Stimulated activated naive CD8-positive, alpha-beta T cell treated with anti-CD3 and anti-CD28 coated beads, Interleukin-15, Interleukin-2, amounts not matched to agents 100 ng/mL and 50 ng/mL, for 24 hours (primary cell): ENCODE measurements around the gene KIAA2012.
A peak's percentile ranks its signal among the peaks of the same experiment; 100 is the strongest.

ENCODE experiments used
- H3K27ac Mint-ChIP-seq: one replicate; pipeline ENCODE4 v1.8.0; 2021; ENCODE audit warnings: mild to moderate bottlenecking, mixed read lengths
- H3K27me3 Mint-ChIP-seq: one replicate; pipeline ENCODE4 v1.8.0; 2021; ENCODE audit warnings: mixed read lengths
- H3K36me3 Mint-ChIP-seq: one replicate; pipeline ENCODE4 v1.8.0; 2021; ENCODE audit warnings: low read depth, mixed read lengths
- H3K4me1 Mint-ChIP-seq: one replicate; pipeline ENCODE4 v1.8.0; 2021; ENCODE audit warnings: low read depth, mixed read lengths
- H3K4me3 Mint-ChIP-seq: one replicate; pipeline ENCODE4 v1.8.0; 2021; ENCODE audit warnings: mild to moderate bottlenecking, mixed read lengths
- H3K9me3 Mint-ChIP-seq: one replicate; pipeline ENCODE4 v1.8.0; 2021; ENCODE audit warnings: mixed read lengths

Gene KIAA2012

GRCh38 chr2:202037086-202037485 lies 36.0 kb upstream of the KIAA2012 start:
- H3K4me3 Mint-ChIP-seq = no peak overlapping the region
- peaks cover 17% of the 10 kb centered on the region for H3K27me3 Mint-ChIP-seq
- H3K36me3 Mint-ChIP-seq = no peaks in the 10 kb centered on the region
- no peak overlapping the region for H3K27ac Mint-ChIP-seq
- peaks cover 12% of the 10 kb centered on the region for H3K4me1 Mint-ChIP-seq
- H3K9me3 Mint-ChIP-seq = no peaks in the 10 kb centered on the region

- H3K4me3 Mint-ChIP-seq = no peak overlapping the region
- H3K9me3 Mint-ChIP-seq = no peaks in the 10 kb centered on the region
- H3K36me3 Mint-ChIP-seq = no peaks in the 10 kb centered on the region
- H3K27ac Mint-ChIP-seq = no peak overlapping the region
- H3K4me1 Mint-ChIP-seq = peaks cover 5% of the 10 kb centered on the region
- H3K27me3 Mint-ChIP-seq = peaks cover 13% of the 10 kb centered on the region
Observed at GRCh38 chr2:202038471-202039277, 34.4 kb upstream of the KIAA2012 start.

- H3K4me1 Mint-ChIP-seq = peaks cover 5% of the 10 kb centered on the region
- peaks cover 16% of the 10 kb centered on the region for H3K27me3 Mint-ChIP-seq
- no peak overlapping the region for H3K27ac Mint-ChIP-seq
- no peaks in the 10 kb centered on the region for H3K36me3 Mint-ChIP-seq
- H3K9me3 Mint-ChIP-seq = no peaks in the 10 kb centered on the region
- no peak overlapping the region for H3K4me3 Mint-ChIP-seq
Observed at GRCh38 chr2:202039278-202040078, 33.6 kb upstream of the KIAA2012 start.

- Mint-ChIP-seq H3K4me1 (no peaks in the 10 kb centered on the region), H3K4me3 (no peak overlapping the region), H3K27me3 (peaks cover 21% of the 10 kb centered on the region), H3K27ac (no peak overlapping the region), H3K9me3 (no peaks in the 10 kb centered on the region), H3K36me3 (no peaks in the 10 kb centered on the region)
Observed at GRCh38 chr2:202040079-202040844, 32.8 kb upstream of the KIAA2012 start.

DNA sequence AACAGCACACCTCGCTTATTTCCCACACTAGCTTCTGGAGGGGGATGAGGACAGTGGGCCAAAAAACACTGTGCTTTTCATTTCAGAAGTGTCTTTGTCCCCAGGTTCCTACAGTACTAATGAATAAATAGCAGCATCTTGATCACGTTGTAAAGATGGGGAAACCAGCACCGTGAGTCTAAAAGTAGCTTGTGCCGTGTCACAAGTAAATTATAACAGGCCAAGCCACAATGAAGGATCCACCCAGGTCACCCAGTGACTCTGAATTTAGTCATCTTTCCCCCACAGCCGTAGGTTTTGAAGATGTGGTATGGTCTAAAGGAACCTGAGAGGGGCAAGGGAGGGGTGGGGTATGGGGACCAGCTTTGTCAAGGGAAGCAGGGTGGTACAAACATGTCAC lies 30.6 kb upstream of the KIAA2012 start:
- H3K27ac Mint-ChIP-seq = no peak overlapping the region
- no peaks in the 10 kb centered on the region for H3K36me3 Mint-ChIP-seq
- peaks cover 30% of the 10 kb centered on the region for H3K27me3 Mint-ChIP-seq
- H3K9me3 Mint-ChIP-seq = no peaks in the 10 kb centered on the region
- no peaks in the 10 kb centered on the region for H3K4me1 Mint-ChIP-seq
- H3K4me3 Mint-ChIP-seq = no peak overlapping the region

DNA sequence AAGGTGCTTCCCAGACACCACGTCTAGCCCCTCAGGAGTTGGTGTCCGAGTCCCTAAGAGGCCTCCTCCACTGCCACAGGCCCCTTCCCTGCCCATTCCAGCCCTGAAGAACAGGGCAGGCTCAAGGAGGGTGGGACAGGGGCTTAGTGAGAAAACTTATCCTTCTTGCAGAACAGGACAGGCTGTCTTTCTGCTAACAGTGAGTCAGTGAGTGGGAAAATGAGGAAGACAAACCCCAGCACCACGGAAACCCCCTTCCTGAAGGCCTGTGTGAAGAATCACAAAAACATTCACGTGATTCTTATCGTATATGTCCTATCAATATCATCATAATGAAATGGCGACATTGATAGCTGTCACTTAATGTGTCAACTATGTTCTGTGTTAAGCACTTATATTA lies 29.6 kb upstream of the KIAA2012 start:
- Mint-ChIP-seq H3K36me3 (no peaks in the 10 kb centered on the region), H3K4me1 (no peaks in the 10 kb centered on the region), H3K27ac (no peak overlapping the region), H3K4me3 (no peak overlapping the region), H3K9me3 (no peaks in the 10 kb centered on the region), H3K27me3 (peaks cover 30% of the 10 kb centered on the region)

DNA sequence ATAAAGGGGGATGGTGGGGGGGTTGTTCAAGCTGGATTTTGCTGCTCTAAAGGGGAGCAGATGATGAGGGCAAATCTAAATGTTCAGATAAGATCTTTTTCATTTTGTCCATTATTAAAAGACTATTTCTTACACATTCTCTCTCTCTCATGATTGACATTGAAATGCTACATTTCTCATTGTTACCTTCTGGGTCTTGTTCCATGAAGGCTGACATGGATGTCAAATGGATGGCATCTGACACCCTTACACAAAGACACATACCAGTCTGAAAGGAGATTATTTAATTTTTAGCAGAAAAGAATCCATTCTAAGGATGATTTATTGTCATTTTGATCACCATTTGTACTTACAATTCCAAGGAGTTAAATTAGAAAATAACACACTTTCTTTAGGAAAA lies 28.3 kb upstream of the KIAA2012 start:
- H3K9me3 Mint-ChIP-seq = no peaks in the 10 kb centered on the region
- peaks cover 34% of the 10 kb centered on the region for H3K27me3 Mint-ChIP-seq
- H3K36me3 Mint-ChIP-seq = no peaks in the 10 kb centered on the region
- no peak overlapping the region for H3K27ac Mint-ChIP-seq
- no peak overlapping the region for H3K4me3 Mint-ChIP-seq
- H3K4me1 Mint-ChIP-seq = no peaks in the 10 kb centered on the region

GRCh38 chr2:202046572-202046971 lies 26.5 kb upstream of the KIAA2012 start:
- Mint-ChIP-seq H3K27me3 (peaks cover 28% of the 10 kb centered on the region), H3K27ac (no peak overlapping the region), H3K4me1 (no peaks in the 10 kb centered on the region), H3K9me3 (no peaks in the 10 kb centered on the region), H3K4me3 (no peak overlapping the region), H3K36me3 (no peaks in the 10 kb centered on the region)

GRCh38 chr2:202049092-202049728 lies 23.8 kb upstream of the KIAA2012 start:
- Mint-ChIP-seq H3K27me3 (peaks cover 32% of the 10 kb centered on the region), H3K27ac (peak overlapping the region; percentile 23), H3K4me1 (no peaks in the 10 kb centered on the region), H3K9me3 (no peaks in the 10 kb centered on the region), H3K36me3 (no peaks in the 10 kb centered on the region), H3K4me3 (no peak overlapping the region)

- Mint-ChIP-seq H3K4me1 (no peaks in the 10 kb centered on the region), H3K36me3 (no peaks in the 10 kb centered on the region), H3K27me3 (peaks cover 30% of the 10 kb centered on the region), H3K4me3 (no peak overlapping the region), H3K27ac (no peak overlapping the region), H3K9me3 (no peaks in the 10 kb centered on the region)
Observed at GRCh38 chr2:202049840-202050239, 23.2 kb upstream of the KIAA2012 start.

DNA sequence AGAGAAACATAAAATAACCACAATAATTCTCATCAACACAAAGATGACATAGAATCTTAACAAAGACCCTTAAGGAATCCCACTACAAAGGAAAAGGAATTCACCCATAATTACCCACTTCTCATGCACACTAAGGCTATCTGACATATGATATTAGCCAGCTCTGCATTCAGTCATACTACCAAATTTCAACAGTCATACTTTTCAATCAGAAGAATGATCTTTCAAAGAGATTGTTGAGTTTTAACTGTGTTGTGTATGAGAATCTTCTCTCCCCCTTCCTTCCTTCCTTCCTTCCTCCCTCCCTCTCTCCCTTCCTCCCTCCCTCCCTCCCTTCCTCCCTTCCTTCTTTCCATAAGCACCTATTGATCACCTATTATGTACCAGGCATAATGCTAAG lies 22.4 kb upstream of the KIAA2012 start:
- Mint-ChIP-seq H3K4me1 (no peaks in the 10 kb centered on the region), H3K4me3 (no peak overlapping the region), H3K36me3 (no peaks in the 10 kb centered on the region), H3K27me3 (peaks cover 27% of the 10 kb centered on the region), H3K27ac (no peak overlapping the region), H3K9me3 (no peaks in the 10 kb centered on the region)

DNA sequence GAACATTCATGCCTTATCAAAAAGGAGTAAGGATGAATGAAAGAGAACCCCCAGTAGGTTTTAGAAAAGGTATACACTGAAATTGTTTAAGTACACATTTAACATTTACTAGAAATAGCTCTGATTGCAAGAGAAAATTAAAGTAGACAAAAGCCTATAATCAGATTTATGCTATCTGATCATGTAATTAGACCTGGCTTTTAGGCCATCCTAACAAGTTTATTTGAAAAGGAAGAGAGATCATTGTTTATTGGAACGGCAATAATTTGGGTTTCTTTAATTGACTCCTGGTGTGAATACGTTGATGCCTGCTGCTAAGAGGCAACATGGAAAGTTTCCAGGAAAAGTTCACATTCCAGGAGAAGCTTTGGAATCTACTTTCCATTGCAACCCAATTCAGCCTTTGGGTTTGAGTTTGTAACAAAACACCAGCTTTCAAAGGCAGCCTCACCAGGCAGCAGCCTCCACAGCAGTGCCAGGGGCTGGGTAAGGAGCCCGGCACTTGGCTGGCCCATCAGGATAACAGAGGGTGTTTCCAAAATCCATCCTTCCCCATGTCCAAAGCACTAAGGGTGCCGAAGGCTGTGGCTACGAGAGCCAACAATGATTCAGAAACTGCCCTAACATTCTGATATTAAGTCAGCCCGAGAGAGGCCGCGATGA lies 21.4 kb upstream of the KIAA2012 start:
- no peaks in the 10 kb centered on the region for H3K9me3 Mint-ChIP-seq
- no peaks in the 10 kb centered on the region for H3K36me3 Mint-ChIP-seq
- no peak overlapping the region for H3K27ac Mint-ChIP-seq
- H3K4me1 Mint-ChIP-seq = no peaks in the 10 kb centered on the region
- no peak overlapping the region for H3K4me3 Mint-ChIP-seq
- peaks cover 22% of the 10 kb centered on the region for H3K27me3 Mint-ChIP-seq

DNA sequence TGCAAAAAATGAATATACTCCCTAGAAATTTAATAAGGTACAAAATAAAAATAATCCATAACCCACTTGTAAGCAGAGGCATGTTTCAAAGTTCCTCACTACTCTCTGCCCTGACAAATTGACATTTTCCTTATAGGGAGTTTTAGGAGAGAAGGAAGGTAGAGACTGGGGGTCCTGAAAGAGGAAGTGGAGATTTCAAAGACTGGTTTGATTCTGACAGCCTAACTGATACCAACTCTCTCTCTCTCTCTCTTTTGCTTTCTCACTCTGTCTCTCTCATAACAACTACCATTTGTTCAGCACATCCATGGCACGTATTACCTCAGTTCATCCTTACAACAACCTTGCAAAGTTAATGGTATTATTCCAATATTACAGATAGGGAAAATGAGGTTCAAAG lies 20.8 kb upstream of the KIAA2012 start:
- Mint-ChIP-seq H3K27ac (no peak overlapping the region), H3K9me3 (no peaks in the 10 kb centered on the region), H3K36me3 (no peaks in the 10 kb centered on the region), H3K27me3 (peaks cover 25% of the 10 kb centered on the region), H3K4me3 (no peak overlapping the region), H3K4me1 (no peaks in the 10 kb centered on the region)

DNA sequence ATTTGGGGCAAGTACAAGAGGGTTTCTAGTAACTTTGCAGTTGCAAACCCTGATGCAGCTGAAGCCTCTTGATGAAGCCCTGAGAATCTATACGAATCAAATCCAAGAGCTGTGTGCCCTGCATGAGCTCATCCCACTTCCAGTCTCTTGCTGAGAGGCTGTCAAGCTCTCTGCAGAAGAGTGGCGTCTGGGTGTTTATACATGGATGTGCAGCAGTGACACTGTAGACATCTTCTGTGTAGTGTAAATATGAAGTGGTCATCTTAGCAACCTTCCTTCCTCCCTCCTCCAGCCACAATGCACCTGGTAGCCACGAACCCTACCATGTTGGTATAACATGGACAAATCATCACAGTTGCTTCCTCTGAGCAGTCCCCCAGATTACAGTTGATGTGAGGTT lies 18.4 kb upstream of the KIAA2012 start:
- peaks cover 36% of the 10 kb centered on the region for H3K27me3 Mint-ChIP-seq
- H3K4me1 Mint-ChIP-seq = no peaks in the 10 kb centered on the region

More for the DNA sequence above, 18.4 kb upstream of the KIAA2012 start:
- Mint-ChIP-seq H3K27ac (no peak overlapping the region), H3K9me3 (no peaks in the 10 kb centered on the region), H3K4me3 (no peak overlapping the region), H3K36me3 (no peaks in the 10 kb centered on the region)
